GM18858 (cell line): ENCODE results near the gene JARID2.

Source experiments
- ATAC-seq: cut with Tn5 transposase; IDR thresholded peaks from one replicate; pipeline ENCODE4 v1.9.1; 2021; ENCODE audit not compliant: unreplicated experiment

Gene JARID2

DNA sequence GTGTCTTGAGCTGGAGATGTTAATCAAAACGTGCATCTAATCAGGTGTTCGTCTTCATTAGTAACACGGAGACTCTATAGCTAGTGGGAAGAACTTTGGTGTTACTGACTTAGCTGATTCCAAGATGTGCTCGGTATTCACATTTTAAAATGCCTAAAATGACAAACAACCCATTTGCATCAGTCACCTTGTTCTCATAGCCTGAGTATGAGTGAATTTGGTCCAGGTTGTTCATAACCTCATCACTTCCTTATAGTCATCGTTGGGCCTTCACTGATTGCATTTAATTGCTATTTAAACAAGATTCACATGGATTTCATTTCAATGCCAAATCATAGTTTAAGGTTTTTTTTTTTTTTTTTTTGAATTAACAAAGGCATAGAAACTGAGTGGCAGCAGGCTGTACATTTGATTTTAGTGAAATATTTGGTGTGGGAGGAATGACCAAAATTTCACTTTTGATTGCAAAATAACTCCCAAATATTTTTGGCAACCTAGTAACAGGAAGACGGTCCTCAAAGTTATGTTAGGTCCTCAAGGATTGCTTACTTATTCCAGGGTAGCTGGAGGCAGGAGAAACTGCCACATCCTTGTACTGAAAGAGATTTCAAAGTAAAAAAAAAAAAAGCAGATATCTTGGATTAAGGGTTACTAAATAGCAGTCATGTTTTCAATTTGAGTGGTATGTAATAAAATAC is 104.7 kb downstream of the JARID2 start:
- no peak for ATAC-seq

DNA sequence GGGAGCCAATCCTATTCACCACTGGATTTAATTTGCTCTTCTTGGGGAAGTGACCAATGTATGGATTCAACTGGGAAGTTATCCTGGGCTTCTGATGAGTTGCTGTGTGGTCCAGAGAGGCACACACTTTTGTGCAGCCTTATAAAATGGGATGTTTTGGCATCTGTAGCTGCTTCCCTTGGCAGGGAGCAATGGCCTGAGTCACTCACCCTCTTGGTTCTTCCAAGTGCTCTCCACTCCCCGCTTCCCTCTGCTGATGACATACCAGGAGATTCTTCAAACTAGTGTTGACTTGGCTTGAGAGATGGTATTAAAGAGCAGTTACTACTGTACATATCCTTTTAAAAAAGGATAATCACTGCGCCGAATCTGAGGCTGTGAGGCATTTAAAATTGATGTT is 105.8 kb downstream of the JARID2 start:
- no peak for ATAC-seq

DNA sequence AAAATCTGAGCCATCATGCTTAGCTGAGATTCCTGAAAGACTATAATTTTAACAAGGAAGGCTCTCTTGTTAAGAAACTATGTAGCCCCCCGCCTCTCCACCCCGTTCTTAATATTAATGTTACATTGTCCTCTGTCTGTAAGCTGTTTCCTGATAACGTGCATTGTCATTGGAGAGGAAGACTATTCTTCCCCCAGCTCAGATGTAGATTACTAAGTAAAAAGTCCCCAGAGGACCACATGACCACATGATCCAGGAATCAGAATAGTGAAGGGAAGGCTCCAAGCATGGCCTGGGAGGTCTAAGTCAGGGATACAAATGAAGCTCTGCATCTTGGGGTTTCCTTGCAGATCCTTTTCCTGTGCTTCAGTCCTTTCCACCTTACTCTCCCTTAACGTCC is 106.4 kb downstream of the JARID2 start:
- ATAC-seq = no peak

DNA sequence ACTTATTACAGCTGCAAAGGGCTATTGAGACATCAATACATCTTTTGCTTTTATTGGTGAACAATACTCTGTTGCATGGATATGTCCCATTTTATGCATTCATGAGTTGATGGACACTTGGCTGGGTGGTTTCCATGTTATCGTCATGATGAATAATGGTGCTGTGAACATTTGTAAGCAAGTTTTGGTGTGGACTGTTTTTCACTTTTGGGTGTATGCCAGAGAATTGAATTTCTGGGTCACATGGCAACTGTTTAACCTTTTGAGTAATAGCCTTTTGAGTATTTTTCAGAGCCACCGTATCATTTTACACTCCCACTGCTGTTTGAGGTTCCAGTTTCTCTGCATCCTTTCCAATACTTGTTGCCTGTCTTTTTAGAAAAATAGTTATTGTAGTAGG is 107.0 kb downstream of the JARID2 start:
- no peak for ATAC-seq

DNA sequence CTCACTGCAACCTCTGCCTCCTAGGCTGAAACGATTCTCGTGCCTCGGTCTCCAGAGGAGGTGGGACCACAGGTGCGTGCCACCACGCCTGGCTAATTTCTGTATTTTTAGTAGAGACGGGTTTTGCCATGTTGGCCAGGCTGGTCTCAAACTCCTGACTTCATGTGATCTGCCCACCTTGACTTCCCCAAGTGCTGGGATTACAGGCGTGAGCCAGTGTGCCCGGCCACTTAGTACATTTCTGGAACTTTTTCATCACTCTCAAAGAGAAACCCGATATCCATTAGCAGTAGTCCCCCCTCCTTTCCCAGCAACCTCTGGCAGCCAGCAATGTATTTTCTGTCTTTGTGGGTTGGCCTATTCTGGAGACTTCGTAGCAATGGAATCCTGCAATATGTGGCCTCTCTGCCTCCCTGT is 109.8 kb downstream of the JARID2 start:
- no peak for ATAC-seq

DNA sequence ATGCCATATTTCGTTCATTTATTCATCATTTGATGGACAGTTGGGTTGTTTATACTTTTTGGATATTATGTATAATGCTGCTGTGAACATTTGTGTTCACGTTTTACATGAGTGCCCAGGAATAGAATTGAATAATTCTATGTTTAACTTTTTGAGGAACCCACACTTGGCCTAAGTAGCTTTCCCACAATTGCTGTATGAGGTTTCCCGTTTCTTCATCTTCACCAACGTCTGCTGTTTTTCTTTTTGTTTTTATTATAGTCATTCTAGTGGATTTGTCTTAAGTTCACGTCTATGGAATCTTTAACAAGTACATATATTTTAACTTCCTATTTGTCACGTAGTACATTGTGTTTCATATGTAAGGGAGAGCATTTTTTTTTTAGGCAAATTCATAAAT is 110.3 kb downstream of the JARID2 start:
- ATAC-seq = no peak

DNA sequence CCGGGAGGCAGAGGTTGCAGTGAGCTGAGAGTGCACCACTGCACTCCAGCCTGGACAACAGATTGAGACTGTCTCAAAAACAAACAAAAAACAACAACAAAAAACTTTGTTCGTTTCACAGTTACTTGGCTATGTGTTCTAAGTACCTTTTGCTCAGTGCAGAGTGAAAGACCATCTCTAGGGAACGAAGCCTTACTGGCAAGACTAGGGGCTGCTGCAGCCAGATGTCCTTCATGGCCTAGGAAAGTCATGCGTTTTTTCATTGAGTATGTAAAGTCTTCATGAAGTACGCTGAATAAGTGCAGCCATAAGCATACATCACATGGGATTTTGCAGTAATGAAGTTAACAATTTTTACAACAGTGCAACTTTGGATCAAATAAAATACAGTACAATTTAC is 111.1 kb downstream of the JARID2 start:
- no peak for ATAC-seq

DNA sequence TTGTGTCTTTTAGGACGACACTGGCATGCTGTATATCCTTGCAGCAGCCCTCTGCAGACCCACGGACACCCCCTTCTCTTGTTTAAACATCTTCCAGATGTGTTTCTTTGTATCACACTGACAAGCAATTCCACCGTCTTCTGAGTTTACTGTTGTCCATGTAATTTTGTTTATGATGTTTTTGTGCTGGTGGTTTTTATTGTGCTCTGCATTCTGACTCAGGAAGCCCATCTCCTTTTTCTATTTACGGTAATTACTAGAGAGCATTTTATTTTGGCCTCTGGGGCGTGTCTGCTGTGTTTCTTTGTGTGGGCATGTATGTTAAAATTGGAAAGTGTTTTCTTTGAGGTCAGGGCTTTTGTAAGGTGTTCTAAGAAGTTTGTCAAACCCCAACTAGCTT is 111.9 kb downstream of the JARID2 start:
- no peak for ATAC-seq

DNA sequence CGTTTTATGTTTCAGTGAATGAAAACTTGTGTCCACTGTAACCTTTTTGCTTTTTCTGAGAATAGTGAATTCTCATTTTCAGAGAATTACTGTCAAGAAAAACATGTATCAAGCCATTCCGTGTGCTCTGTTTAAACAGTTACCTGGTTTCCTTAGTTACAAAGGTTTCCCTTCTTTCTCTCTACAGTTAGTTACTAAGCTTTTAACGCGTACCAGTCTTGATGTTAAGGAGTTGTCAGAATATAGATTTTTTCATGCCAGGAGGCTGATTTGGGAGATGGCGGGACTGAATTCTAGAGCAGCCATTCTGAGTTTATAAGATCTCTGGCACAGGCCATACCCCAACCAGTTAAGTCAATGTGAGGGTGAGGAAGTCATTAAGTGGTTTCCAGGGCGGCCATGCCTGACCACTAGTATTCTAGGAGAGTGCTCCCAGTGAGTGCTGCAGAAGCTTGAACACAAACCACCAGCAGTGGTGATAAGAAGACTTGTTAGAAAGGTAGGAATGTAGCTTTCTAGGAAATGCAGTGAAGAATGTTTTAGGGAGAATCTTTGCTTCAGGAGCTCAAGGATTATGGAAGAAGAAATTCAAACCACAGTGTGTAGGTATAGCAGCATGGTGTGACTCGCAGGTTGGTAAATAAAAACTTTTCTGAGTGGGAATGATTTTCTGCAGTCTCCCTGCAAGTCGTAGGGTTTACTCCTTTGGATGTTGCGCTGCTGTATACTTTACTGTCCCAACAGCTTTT is 112.9 kb downstream of the JARID2 start:
- ATAC-seq = no peak

DNA sequence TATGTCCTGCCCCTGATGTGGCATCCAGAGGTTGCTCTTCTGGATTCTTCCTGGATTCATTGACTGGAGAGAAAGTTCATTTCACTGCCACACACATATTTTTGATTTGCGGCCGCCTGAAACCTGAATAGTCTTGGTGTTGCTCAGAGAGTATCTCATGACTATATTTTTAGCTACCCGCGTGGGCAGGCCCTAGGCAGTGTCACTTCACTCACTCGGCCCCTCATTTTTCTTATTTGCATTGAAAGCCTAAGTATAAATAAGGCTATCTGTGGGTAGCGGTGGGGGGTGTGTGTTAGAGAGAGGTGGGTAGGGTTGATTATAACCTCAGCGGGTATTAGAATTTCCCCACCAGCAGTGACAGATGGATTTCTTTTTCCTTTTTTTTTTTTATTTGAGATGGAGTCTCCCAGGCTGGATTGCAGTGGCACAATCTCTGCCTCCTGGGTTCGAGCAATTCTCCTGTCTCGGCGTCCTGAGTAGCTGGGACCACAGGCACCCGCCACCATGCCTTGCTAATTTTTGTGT is 113.5 kb downstream of the JARID2 start:
- peak; percentile 33 for ATAC-seq

DNA sequence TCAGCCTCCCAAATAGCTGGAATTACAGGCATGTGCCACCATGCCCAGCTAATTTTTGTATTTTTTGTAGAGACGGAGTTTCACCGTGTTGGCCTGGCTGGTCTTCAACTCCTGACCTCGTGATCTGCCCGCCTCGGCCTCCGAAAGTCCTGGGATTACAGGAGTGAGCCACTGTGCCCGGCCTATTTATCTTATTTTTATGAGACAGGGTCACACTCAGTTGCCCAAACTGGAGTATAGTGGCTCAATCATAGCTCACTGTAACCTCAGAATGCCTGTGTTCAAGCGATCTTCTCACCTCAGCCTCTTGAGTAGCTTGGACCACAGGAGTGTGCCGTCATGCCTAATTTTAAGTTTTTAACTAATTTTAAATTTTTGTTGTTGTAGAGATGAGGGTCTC is 114.4 kb downstream of the JARID2 start:
- no peak for ATAC-seq

DNA sequence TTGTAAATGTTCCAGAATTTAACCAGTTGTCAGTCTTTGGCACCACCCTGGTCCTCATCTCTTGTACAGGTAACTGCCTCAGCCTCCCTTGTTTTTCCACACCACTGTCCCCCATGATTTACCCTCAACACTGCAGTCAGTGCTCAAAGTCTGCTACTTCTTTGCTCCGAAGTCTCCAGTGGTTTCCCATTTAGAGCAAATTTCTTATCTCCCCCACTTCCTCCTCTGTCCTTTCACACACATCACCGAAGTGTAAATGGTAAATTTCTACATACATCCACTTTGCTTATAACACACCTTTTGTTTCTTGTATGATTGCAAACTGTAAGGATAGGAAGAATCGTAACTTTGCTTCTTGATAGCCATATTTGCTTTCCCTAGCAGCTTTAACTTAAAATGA is 115.3 kb downstream of the JARID2 start:
- no peak for ATAC-seq

DNA sequence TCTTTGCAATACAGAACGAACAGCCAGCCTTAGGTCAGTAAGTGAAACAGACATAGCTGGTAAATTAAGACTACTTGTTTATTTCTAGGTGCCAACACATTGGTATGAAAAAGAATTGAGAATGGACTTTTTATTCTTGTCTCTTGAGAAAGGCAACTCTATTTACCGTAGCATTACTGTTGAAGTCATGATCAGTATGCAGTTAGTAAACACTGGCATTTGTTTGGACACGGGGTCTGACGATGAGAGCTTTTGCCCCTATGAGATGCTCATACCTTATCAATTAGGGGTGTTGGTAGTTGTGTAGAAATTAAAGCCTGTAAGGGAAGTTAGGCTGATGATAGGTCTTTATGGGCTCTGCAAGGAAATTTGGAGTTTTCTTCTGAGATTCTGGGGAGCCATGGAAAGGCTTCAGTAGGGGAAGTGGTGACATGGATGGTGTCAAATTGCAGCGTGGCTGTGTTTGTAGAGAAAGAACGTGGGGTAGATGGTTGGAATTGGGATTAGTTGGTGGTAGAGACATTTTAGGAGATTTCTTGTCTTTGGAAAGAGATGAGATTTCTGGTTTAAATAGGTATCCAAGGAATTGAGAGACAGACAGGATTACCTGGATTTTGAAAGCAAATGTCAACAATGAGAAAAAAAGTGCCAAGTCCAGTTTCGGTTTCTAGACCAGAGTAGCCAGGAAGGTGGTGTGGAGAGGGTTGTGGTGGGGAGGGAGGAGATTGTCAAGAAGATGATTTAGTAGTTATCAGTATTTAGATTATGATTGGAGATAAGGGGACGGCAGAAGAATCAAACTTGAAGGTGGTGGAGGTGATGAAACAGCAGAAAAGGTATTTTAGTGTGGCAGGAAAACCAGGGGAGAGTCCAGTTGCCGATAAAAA is 116.6 kb downstream of the JARID2 start:
- ATAC-seq = no peak

DNA sequence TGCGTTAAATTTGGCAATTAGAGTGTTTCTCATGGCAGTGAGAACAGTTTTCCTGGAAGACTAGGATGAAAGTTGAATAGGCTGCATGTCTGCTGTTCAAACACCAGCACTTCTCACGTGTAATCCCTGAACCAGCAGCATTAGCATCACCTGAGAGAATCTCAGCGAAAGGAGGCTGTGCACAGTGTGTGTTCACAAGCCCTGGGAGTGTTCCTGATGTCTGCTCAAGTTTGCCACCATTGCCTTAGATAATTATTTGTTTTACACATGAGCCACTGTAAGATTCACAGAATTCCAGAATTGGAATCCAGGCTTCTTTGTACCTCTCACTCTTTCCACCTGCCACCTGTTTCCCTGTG is 117.3 kb downstream of the JARID2 start:
- ATAC-seq = no peak

DNA sequence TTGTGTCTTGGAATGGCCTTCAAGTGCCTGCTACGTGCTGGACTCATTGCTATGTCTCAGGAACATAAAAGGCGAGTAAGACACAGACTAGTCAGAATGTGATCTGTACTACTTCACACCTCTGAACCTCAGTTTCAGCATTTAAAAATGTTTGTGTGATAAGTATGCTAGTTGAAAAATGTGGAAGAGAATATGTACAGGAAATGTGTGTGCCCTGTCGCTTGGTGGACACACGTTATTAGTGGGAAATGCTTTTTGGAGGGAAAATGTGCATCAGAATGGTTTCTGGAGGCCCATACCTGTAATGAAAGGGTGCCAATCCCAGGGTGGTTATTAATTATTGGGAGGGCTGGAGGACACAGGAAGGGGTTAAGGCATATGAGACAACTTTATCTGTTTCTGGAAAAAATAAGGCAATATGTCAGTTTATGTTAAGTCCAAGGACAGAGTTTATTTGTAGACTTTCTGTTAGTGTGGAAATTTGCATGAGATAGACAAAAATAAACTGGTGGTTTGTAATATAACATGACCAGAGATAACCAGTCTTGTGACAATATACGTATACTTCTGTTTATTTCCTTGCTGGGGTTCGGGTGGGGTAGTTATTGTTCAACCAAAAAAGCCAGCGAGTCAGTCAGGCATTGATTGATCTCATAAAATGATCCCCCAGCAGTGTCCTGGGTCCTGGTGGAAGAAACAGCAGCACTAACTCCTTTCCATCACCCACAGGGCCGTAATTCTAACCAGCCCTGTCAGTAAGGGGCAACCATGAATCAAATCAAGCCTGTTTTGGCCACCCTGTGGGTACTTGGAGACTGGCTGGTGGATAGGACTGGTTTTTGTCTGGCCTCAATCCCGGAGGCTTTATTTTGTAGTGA is 117.9 kb downstream of the JARID2 start:
- peak; percentile 39 for ATAC-seq

DNA sequence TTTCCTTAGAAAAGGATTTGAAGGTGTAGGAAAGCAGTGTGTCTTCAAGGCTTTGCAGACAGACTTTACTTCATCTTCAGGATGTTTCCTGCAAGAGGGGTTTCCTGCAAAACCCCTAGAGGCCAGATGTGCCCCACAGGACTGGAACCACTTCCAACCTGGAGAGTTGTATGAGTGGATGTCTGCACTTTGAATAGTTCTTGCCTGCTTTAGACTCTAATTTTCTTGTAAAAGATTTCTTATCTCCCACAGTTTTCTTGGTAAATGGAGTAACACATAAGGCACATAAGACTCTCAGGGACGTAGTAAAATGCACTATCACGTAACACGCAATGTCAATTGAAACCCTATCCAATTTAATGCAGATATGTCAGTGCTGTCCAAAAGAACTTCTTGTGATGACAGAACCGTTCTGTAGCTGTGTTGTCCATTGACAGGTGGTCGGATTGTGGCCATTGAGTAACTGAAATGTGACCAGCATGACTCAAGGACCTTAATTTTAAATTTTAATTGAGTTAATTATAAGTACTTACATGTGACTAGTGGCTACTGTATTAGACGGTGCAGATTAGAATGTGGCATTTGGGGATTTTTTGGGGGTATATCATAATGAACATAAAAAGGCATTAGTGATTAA is 118.7 kb downstream of the JARID2 start:
- no peak for ATAC-seq

DNA sequence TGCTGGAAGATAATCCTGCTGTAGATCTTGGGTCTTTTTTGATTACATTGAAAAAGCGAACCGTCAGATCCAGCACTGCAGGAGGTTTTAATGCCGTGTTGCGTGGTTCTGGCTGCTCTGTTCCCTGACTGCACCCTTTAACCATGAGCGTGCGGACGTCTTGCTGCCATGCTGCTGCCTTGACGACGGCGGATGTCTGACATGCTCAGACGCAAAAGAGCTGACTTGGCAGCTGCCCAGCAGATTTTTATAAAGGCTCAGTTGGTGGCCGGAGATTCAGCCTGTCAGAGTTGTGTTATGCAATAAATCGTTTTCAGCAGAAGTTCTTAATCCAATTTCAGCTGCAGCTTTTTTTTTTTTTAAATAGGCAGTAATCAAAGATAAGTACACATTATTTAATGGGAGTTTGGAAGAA is 119.4 kb downstream of the JARID2 start:
- no peak for ATAC-seq

DNA sequence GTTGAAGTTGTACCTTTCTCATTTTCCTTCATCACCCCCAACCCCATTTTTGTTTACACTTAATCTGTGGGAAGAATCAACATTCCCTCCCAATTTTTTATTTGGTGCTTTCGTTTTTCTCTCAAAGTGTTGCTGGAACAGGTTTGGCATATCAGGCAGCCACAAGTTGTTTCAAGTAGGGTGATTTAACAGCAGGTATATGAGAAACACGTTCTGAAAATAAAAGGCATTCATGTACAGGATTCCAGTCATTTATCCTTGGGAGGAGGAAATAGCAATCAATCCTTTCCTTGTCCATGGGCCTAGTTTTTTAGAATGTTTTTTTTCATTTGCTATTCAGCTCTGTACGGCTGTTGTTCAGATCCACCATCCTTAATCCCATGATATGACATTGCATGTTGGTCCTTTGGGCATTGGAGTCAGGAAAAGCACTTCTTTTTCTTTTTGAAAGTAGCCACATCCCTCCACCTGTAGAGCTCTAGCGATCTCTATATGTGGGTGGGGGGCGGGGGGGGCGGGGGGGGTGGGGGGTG is 120.2 kb downstream of the JARID2 start:
- ATAC-seq = no peak

DNA sequence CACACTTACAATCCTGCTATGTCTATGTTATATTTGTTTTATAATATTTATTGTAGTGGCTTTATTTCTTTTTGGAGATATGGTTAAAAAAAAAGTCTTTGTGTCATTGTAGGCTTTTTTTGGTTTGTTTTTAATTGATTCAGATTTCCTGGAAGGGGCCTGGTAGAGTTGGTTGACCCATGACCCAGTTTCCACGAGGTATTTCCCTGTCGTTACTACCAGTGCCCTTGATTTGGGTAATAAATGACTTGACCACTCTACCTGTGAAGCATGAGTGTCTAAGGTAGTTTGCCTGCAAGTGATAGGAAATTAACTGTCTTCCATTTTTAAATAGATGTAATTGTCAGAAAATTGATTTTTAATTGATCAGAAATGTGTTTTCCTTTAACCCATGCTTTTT is 121.0 kb downstream of the JARID2 start:
- ATAC-seq = no peak

DNA sequence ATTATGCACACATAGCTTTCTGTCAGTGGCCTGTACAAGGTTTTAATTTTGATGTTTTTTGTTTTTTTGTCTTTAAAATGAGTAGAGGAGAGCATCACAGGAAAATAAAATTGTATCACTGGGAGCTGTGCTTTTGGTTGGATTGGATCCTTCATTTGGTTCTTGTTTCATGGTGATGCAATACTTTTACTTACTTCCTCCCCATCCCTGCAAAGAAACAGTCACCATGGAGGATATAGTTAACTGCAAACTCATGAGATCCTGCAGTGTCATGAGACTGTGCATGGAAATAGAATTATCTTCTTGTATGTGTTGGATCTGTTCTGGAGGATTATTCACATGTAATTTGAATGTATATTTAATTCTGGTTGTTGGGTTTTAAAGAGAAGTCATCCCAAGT is 122.3 kb downstream of the JARID2 start:
- no peak for ATAC-seq
